ENCODE results near the gene TCF15. TPM values are rescaled to one million over a fixed set of nuclear protein-coding genes. Genes with fewer than 3 reads are reported as not detected.
"Not testable (repeated sequence)": the region's sequence is repeated elsewhere in the genome, so short reads cannot be mapped to it uniquely, and the experiment has no call there.

TCF15 gene
- total RNA-seq, 1 donor from 2014 or later, result not detected

DNA sequence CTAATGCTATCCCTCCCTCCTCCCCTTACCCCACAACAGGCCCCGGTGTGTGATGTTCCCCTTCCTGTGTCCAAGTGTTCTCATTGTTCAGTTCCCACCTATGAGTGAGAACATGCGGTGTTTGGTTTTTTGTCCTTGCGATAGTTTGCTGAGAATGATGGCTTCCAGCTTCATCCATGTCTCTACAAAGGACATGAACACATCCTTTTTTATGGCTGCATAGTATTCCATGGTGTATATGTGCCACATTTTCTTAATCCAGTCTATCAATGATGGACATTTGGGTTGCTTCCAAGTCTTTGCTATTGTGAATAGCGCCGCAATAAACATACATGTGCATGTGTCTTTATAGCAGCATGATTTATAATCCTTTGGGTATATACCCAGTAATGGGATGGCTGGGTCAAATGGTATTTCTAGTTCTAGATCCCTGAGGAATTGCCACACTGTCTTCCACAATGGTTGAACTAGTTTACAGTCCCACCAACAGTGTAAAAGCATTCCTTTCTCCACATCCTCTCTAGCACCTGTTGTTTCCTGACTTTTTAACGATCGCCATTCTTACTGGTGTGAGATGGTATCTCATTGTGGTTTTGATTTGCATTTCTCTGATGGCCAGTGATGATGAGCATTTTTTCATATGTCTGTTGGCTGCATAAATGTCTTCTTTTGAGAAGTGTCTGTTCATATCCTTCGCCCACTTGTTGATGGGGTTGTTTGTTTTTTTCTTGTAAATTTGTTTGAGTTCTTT lies 31.0 kb downstream of the TCF15 start:
- not testable (repeated sequence) for DNase-seq (ENCODE audit: low read depth)

DNA sequence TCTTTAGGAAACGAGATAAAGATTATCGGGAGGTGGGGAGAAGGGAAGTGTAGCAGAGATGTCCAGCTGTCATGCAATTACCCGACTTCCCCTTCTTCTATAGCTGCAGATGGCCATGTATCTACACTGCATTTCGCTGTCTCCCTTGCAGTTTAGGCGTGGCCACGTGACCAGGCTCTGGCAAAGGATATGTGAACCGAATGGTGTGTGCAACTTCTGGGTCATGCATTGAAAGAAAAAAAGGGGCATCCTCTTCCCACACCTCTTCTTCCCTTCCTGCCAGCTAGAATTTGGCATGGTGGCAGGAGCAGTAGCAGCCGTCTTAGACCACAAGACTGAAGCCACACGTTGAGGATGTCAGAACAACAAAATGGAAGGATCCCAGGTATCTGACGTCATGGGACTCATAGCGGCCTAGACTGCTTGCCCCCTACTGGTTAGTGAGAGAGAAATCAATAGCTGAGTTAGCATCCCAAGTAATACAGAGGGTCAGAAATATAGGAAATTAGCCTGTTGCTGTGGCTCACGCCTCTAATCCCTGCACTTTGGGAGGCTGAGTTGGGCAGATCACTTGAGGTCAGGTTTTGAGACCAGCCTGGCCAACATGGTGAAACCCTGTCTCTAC lies 32.8 kb downstream of the TCF15 start:
- DNase-seq (ENCODE audit: low read depth), result no peak

DNA sequence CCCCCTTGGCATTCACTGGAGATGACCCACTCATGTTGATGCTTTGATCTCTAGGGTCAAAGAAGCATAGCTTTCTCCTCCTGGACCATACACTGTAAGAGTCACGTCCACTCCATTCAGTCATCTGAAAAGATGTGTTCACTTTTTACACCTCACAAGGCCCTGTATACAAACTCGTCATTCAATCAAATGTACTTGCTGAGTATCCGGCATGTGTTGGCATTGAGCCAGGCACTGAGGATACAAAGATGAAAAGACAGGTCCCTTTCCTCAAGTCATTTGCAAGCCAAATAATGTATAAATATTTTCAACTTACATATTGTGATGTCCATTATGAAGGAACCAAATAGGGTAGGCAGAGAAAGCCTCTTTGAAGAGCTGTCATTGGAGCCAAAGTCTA lies 34.0 kb downstream of the TCF15 start:
- DNase-seq (ENCODE audit: low read depth), result no peak

DNA sequence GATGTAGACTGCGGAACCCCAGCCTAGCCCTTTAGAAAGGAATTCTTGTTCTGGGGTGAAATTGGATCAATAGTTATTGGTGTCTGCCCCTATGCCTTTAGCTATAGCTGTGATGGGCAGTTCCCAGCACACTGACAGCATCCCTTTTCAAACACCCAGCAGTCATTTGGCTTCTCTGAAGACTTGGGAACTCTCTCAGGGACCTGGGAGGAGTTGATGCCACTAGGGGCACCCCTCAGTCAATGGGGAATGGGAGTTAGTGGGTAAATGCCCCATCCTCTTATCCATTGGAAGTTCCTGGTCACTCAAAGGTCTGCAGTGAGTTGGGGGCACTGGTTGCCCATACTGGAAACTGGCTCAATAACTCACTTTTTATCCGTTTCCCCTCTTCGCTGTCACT lies 34.9 kb downstream of the TCF15 start:
- no peak for DNase-seq (ENCODE audit: low read depth)

DNA sequence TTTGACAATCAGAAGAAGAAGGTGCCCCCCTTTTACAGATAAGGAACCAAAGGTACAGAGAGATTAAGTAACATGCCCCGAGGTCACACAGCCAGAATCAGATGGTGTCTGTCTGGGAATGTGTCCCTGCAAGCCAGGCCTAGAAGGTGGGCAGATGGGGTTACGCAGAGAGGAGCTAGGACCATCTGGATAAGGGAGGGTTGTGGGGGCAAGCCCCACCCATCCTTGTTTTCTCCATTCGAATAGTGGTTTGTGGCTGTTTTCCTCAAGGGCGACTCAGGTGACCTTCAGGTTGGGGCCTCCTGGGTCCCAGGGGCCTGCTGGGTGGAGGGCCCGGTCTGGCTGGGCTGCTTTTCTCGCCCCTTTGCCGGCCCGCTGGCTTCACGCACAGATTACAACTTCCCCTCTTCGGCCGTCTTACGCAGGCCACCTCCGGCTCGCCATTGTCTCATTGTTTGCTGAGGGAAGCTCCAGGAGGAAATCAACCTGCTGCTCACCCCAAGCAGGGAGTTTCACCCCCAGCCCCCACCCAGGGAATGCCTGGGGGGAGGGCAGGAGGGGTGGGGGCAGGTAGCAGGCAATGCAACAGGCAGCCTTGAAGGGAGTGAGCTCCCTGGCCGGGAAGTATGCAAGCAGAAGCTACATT lies 35.7 kb downstream of the TCF15 start:
- DNase-seq (ENCODE audit: low read depth), result no peak

DNA sequence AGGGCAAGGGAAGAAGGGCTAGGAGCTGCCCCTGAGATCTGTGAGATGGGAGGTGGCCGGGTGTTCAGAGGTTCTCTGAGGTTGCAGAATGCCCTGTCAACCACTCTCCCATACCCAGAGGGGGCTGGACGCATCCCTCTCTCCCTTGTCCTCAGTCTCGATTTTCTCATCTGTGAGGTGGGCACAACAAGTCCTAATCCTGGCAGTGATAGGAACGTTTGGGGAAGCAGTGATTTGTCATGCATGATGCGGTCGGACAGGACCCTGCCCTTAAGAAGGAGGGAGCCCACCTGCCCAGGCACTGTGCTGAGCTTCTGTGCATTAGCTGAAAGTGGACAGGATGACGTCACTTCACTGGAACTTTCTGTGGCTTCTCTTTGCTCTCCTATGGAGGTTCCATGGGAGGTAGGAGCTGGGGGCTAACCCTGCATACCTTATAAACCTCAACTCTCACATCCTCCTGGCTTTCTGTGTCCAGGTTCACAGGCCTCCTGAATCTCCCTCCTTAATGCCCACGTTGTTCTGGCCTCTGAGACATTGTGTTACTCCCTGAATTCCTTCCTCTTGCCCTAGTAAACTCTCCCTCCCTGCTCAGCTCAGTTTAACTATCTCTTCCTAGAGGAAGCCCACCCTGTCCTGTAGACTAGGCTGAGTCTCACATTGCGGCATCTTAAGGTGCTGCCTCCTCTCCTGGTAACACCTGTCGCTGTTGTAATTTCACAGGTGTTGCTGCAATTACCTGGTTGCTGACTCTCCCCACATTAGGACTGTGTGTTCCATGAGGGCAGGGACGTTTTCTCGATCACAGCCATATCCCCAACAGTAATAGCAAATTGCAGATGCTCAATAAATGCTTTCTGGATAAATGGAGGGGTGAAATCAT lies 36.5 kb downstream of the TCF15 start:
- no peak for DNase-seq (ENCODE audit: low read depth)

DNA sequence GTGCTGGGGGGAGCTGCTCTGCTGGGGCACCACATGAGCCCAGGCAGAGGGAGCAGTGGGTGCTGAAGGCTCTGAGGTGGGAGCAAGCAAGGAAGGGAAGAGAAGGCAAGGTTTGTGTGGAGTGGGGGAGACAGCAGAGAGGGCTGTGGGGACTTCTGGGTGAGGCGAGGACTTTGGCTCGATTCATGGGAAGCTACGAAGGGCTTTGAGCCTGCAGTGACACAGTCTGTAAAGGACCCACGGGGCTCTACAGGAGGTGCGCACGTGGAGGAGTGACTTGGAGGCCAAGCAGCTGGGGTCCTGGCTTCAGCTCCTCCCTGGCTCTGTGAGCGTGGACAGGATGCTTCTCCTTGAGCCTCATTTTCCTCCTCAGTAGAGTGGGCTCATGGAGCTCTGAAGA lies 37.4 kb downstream of the TCF15 start:
- no peak for DNase-seq (ENCODE audit: low read depth)

DNA sequence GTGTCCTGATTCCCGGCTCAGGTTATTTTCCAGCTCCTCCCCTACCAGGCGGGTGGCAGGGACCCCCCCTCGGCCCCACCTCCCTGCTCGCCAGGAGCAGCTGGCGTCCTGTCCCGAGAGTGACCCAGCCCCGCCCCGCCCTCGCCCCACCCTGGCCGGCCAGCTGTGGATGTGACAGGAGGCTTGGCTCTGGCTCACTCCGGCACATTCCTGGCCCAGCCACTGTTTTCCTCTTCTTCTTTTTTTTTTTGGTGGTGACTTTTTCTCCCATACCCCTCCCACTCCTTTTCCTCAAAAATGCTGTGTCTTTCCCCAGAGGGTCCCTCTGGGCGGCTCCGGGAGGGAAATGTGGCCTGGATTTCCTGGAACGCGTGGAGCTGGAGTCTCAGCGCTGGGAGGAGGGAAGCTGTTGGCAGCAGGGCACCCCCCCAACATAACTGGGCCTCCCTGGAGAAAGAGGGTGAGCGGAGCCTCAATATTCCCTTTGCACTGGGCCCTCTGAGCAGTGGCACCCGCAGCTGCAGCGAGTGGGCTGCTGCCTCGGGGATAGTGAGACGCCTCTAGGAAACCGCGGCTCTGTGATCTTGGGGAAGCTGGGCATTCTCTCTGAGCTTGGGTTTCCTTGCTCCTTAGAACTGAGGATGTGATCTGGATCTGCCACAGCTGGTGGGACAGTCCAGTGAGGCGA lies 38.2 kb downstream of the TCF15 start:
- no peak for DNase-seq (ENCODE audit: low read depth)

DNA sequence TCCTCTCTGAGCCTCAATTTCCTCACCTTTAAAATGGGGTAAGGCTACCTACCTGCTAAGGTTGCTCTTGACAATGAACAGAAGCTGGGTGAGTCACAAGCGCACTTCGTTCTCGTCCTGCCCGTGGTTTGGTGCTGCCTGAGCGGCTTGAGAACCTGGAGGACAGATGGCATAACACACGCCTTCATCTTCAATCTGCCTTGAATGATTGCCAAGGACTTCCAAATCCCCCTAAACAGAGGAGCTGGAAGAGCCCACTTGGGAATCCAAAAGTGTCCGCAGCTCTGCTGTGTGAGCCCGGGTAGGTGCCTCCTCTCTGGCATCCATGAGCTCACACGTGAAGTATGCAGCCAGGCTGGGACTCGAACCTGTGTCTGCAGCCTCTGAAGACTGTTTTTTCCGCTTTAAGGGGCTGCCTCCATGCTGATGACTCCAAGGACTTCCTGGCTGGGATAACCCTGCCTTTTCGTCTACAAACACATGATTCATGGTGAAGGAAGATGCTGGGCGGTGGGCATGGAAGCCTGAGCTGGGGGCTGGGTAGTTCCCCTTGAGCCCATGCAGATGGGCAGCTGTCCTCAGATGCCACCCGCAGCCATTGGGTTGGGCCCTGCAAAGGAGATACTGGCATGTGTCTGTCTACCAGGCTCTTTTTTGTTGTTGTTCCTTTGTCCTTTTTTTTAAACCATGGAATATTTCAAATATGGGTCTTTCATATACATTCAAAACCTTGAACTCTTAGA lies 41.3 kb downstream of the TCF15 start:
- DNase-seq (ENCODE audit: low read depth), result no peak

DNA sequence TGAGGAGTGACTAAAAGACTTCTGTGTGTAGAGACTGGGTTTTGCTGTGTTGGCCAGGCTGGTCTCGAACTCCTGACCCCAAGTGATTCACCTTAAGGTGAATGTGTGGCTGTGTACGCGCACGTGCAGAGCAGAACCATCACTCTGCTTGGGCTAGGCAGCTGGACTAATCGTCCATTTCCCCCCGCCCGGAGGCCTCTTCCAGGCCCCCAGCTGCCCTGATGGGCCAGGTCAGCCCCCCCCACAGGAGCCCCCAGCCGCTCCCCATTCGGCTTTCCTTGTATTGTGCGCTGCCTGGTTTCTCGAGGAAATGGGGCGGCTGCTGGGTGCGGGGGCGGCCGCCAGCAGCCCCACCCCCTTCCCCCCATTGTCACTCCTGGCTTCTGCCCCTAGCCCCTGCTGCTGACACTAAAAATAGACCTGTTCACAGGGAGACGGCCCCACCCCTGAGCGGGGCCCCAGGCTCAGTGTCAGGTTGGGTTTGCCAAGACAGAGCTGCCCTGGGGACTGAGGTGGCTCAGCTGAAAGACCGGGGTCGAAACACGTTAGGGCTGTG lies 41.9 kb downstream of the TCF15 start:
- no peak for DNase-seq (ENCODE audit: low read depth)

DNA sequence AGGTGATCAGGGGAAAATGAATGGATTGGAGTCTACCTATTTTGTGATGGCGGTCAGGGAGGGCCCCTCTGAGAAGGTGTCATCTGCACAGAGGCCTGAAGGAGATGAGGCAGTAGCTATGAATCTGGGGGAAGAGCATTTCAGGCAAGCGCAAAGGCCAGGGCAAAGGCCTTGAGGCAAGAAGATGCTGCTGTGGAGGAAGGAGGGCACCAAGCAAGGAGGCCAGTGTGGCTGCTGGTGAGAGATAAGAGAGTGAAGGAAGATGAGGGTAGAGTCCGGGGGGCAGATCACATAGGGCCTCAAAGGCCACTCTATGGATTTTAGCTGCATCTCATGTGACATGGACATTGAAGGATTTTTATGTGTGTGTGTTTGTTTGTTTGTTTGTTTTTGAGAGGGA lies 45.9 kb downstream of the TCF15 start:
- no peak for DNase-seq (ENCODE audit: low read depth)

DNA sequence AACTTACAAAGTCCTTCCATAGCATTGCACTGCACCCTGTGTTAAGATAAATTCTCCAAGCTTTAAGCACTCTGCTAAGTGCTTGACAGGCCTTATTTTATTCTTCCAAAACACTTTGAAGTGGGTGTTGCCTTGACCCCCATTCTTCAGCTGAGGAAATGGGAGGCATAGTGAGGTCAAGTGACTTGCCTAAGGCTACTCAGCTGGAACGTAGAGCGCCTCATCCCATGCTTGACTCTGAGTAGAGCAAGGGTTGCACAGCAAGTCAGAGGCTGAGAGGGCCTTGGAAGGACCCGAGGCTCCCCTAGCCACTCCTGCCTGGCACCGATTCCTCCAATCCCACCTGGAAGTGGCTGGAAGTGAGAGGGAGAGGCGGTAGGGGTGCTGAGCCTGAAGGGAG lies 46.9 kb downstream of the TCF15 start:
- no peak for DNase-seq (ENCODE audit: low read depth)

DNA sequence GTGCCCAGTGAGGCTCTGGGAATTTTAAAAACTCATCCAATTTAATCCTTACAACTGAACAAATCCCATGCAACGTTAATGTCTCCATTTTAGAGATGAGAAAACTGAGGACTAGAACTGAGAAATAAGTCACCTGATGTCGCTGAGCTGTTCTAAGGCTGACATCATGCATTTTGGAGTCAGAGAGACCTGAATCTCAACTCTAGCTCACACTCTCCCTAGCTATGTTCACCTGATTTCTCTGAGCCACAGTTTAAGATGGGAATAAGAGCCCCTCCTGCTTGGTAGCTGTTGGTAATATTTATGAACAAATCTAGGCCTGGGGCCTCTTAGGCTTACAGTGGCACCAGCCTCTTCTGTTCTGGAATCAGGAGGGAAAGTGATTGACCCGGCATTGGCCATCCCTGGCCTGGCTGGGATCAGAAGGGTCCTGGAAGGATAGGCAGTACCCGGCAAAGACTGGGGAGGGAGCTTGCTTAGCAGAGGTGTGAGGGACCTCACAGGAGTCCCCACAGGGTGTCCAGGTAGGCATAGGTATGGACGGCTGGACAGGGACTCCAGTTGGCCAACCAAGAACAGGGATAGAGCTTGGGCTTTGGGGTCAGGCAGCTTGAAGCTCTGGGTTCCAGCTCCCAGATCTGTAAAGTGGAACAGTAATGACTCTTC lies 47.7 kb downstream of the TCF15 start:
- no peak for DNase-seq (ENCODE audit: low read depth)

DNA sequence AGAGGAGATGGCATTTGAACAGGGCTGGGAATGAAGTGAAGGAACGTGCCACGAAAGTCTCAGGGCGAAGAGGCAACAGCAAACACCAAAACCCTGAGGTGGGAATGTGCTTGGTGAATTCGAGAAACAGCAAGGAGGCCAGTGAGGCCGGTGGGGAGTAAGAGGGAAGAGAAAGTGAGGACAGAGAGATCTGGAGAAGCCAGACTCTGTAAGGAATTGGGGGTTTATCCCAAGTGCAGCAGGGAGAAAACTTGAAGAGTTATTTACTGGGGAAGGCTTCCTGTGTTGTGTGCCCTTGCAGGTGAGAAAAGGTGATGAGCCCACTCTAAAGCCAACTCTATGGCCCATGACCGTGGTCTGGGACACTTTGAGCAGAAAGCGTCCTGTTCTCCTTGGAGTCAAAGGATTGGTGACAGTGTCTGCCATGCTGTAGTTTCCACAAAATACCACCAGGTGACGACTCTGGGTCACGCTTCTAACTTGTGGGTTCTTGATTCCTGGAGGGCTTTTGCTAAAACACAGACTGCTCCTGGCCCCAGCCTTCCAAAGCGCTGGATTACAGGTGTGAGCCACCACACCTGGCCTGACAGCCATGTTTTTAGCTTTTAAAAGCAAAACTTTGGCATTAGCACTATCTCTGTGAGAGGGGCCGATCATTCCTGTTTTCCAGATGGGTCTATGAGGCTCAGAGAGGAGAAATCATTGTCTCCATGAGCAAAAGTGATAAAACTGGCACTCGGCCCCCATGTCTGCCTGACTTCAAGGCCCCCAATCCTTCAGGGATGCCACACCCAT lies 48.5 kb downstream of the TCF15 start:
- peak; percentile 61 for DNase-seq (ENCODE audit: low read depth)

DNA sequence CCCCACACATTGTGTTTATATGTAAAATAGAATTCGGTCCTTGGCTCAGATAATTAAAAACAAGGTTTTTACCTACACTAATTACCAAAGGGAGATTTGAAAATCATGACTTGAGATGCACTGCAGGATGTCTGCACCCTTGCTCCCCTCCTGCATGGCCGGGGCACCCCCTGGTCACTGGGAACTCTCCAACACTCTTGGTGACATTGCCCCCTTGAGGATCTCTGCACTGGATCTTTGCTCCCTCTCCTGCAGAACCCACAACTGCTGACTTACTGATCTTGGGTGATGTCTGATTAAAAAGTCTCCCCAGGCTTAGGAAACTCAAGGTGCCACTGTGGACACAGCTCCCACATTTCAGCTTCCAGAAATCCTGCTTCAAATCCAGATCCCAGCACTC lies 49.4 kb downstream of the TCF15 start:
- no peak for DNase-seq (ENCODE audit: low read depth)

DNA sequence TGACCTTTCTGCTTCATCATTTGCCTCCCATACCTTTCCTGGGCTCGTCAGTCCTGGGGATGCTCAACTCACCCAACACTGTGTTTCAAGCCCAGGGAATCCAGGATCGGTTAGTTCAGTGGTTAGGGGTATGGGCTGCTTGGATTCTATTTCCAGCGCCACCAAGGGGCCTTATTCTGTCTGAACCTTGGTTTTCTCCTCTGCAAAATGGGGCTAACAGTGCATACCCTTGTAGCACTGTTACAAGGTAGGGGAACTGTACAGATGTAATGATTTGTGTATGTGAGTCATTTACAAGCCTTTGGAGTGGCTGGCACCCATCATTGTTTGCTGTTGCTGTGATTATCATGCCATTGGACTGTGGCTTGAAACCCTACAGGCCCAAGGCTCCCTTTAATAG lies 52.0 kb downstream of the TCF15 start:
- DNase-seq (ENCODE audit: low read depth), result no peak

DNA sequence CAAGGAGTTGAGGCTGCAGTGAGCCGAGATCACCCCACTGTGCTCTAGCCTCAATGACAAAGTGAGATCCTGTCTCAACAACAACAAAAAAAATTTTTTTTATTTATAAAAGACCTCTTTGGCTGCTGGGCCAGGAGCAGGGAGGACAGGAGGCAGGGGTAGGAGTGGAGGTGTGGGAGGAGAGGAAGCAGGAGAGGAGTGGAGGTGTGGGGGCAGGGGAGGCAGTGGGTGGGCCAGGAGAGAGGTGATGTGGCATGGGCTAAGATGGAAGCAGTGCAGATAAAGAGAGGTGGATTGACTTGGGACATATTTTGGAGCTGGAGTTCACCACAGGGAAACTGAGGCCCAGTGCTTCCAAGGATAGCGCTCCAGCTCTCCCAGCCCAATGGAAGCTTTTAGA lies 53.1 kb downstream of the TCF15 start:
- no peak for DNase-seq (ENCODE audit: low read depth)

DNA sequence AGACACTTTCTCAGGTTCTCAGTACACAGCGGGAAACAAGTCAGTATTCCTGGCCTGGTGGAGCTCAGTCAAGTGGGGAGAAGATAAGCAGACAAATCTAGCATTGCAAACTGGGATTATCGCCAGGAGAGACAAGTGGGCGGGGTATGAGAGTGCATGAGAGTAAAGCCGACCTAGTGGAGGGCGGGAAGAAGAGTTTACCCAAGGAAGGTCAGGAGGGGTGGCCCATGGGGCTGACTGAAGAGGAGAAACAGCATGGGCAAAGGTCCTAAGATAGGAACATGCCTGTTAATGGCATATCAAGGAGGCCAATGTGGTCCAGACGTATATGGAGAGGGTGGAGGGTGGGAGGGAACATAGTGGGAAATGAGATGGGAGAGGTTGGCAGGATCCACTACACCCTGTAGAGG lies 54.1 kb downstream of the TCF15 start:
- DNase-seq (ENCODE audit: low read depth), result peak; percentile 68
